ENCODE results near the gene TNFRSF13B. TPM values are rescaled to one million over a fixed set of nuclear protein-coding genes. Genes with fewer than 3 reads are reported as not detected.

TNFRSF13B gene
- total RNA-seq, 6 experiments from 2014 or later = not detected

GRCh38 chr17:16934133-16934795 lies 37.7 kb downstream of the TNFRSF13B start:
- TF ChIP-seq CTCF (IDR thresholded peaks at IDR 0.05) = no peak
- Mint-ChIP-seq H3K27me3 (ENCODE audit: insufficient read depth) (peaks cover 46% of the 10 kb centered on the region), H3K36me3 (ENCODE audit: low read depth) (no peaks in the 10 kb centered on the region), H3K27ac (no peak overlapping the region), H3K9me3 (no peaks in the 10 kb centered on the region), H3K4me1 (ENCODE audit: low read depth) (no peaks in the 10 kb centered on the region), H3K4me3 (no peak overlapping the region)
- DNase-seq = no peak

DNA sequence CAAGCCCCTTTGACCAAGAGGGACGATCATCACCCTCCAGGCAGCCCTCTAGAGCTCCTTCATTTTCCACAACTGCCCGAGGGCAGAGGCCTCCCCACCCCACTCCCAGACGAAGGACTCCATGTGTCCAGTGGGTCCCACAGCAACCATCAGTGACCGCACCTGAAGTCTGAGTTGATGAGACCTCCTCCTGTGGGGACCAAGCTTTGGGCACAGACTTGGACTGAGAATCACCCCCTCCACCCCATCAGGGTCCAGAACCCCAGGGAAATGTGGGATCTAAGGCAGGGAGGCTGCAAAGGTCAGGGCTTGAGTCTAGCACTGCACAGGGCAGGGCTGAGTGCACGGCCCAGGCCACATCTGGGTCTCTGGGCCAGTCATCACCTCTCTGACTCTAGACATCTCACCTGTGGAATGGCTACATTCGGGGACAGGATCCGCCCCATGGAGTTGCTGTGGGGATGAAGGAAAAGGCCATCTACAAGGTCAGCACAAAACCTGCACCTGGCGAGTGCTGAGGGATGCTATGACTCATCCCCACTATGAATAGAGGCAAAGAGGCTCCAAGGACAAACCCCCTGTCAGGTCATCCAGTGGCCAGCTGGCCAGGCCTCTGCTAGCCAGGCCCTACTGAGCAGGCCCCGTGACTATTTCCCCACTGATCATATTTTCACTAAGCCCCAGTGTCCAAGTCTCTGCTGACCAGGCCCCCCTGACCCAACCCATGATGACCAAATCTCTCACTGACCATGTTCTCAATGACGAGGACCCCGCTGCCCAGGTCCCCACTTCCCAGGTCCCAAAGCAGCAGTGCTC lies 38.4 kb downstream of the TNFRSF13B start:
- no peak for DNase-seq
- Mint-ChIP-seq H3K27me3 (ENCODE audit: insufficient read depth) (peaks cover 42% of the 10 kb centered on the region), H3K4me3 (no peak overlapping the region), H3K27ac (no peak overlapping the region), H3K36me3 (ENCODE audit: low read depth) (no peaks in the 10 kb centered on the region), H3K9me3 (no peaks in the 10 kb centered on the region), H3K4me1 (ENCODE audit: low read depth) (no peaks in the 10 kb centered on the region)
- no peak for TF ChIP-seq CTCF (IDR thresholded peaks at IDR 0.05)

GRCh38 chr17:16932611-16933010 lies 39.3 kb downstream of the TNFRSF13B start:
- Mint-ChIP-seq H3K4me1 (ENCODE audit: low read depth) (no peaks in the 10 kb centered on the region), H3K27me3 (ENCODE audit: insufficient read depth) (peaks cover 35% of the 10 kb centered on the region), H3K36me3 (ENCODE audit: low read depth) (no peaks in the 10 kb centered on the region), H3K27ac (no peak overlapping the region), H3K4me3 (no peak overlapping the region), H3K9me3 (no peaks in the 10 kb centered on the region)
- no peak for DNase-seq
- TF ChIP-seq CTCF (IDR thresholded peaks at IDR 0.05) = no peak

DNA sequence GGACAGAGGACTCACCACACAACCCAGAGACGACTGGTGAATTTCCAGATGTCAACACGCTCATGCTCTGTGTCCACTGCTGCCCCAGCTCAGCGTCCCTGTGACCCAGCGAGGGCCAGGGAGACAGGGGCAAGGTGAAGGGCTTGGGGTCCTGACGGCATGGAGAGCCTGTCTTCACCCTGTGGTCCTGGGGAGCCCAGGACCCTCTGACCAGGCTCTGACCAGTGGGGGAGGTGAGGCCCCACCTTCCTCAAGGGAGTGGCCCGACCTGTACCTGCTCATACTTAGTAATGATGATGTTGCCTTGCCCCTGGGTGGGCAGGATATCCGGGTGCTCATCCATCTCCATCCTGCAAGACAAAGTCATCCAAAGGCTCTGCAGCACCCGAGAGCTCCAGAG lies 39.8 kb downstream of the TNFRSF13B start:
- no peak for TF ChIP-seq CTCF (IDR thresholded peaks at IDR 0.05)
- DNase-seq = no peak
- H3K27ac Mint-ChIP-seq = no peak overlapping the region
- no peaks in the 10 kb centered on the region for H3K4me1 Mint-ChIP-seq (ENCODE audit: low read depth)
- no peak overlapping the region for H3K4me3 Mint-ChIP-seq
- H3K27me3 Mint-ChIP-seq (ENCODE audit: insufficient read depth) = peaks cover 31% of the 10 kb centered on the region
- H3K36me3 Mint-ChIP-seq (ENCODE audit: low read depth) = no peaks in the 10 kb centered on the region
- no peaks in the 10 kb centered on the region for H3K9me3 Mint-ChIP-seq

- Mint-ChIP-seq H3K4me3 (no peak overlapping the region), H3K4me1 (ENCODE audit: low read depth) (no peaks in the 10 kb centered on the region), H3K27me3 (ENCODE audit: insufficient read depth) (peaks cover 24% of the 10 kb centered on the region), H3K27ac (no peak overlapping the region), H3K9me3 (no peaks in the 10 kb centered on the region), H3K36me3 (ENCODE audit: low read depth) (no peaks in the 10 kb centered on the region)
- no peak for TF ChIP-seq CTCF (IDR thresholded peaks at IDR 0.05)
- no peak for DNase-seq
Measured at GRCh38 chr17:16931318-16932060, 40.4 kb downstream of the TNFRSF13B start.

Data from HFFc6 (cell line).